GM18519 (cell line): ENCODE results near the gene SLC9A3.

Experiments used
- ATAC-seq: cut with Tn5 transposase; IDR thresholded peaks from one replicate; pipeline ENCODE4 v1.9.1; 2021; ENCODE audit warnings: mild to moderate bottlenecking, moderate library complexity; ENCODE audit not compliant: unreplicated experiment, low FRiP score

Gene SLC9A3

GRCh38 chr5:555058-555623, 30.9 kb upstream of the SLC9A3 start:
- no peak for ATAC-seq

- no peak for ATAC-seq
Measured at GRCh38 chr5:554284-554988, 30.2 kb upstream of the SLC9A3 start.

DNA sequence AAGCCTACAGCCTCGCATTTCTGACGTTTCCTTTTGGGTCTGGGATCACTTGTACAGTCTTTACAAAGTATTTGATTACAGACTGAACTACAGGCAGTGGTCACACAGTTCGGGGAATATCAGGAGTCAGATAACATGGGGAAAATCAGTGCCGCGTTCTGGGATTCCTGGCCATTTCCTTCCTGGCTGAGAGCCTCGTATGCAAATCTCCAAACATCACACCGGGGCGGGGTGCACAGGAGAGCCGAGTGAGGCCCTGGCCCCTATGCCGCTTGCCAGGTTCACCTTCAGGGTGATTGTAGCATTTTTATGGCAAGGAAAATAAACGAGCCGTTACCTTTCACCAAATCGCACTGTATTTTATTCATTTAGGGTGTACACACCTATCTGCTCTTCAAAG, 29.6 kb upstream of the SLC9A3 start:
- ATAC-seq, result no peak

DNA sequence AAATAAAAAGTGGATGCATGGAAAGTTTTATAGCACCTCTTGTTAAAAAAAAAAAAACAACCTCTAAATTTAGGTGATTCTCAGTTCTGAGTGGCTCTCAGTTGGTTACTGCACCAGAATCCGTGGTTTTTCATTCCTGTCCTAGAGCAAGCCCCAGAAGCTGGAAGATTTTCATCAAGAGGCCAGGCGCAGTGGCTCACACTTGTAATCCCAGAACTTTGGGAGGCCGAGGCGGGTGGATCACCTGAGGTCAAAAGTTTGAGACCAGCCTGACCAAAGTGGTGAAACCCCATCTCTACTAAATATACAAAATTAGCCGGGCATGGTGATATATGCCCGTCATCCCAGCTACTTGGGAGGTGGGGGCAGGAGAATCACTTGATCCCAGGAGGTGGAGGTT, 27.2 kb upstream of the SLC9A3 start:
- ATAC-seq, result no peak

GRCh38 chr5:549229-549628, 25.0 kb upstream of the SLC9A3 start:
- no peak for ATAC-seq

- ATAC-seq, result no peak
Measured at GRCh38 chr5:548256-548655, 24.0 kb upstream of the SLC9A3 start.

GRCh38 chr5:547086-547924, 23.1 kb upstream of the SLC9A3 start:
- no peak for ATAC-seq

GRCh38 chr5:546376-546908, 22.2 kb upstream of the SLC9A3 start:
- ATAC-seq, result no peak

GRCh38 chr5:545641-546375, 21.6 kb upstream of the SLC9A3 start:
- ATAC-seq, result no peak

GRCh38 chr5:544675-545355, 20.6 kb upstream of the SLC9A3 start:
- no peak for ATAC-seq

DNA sequence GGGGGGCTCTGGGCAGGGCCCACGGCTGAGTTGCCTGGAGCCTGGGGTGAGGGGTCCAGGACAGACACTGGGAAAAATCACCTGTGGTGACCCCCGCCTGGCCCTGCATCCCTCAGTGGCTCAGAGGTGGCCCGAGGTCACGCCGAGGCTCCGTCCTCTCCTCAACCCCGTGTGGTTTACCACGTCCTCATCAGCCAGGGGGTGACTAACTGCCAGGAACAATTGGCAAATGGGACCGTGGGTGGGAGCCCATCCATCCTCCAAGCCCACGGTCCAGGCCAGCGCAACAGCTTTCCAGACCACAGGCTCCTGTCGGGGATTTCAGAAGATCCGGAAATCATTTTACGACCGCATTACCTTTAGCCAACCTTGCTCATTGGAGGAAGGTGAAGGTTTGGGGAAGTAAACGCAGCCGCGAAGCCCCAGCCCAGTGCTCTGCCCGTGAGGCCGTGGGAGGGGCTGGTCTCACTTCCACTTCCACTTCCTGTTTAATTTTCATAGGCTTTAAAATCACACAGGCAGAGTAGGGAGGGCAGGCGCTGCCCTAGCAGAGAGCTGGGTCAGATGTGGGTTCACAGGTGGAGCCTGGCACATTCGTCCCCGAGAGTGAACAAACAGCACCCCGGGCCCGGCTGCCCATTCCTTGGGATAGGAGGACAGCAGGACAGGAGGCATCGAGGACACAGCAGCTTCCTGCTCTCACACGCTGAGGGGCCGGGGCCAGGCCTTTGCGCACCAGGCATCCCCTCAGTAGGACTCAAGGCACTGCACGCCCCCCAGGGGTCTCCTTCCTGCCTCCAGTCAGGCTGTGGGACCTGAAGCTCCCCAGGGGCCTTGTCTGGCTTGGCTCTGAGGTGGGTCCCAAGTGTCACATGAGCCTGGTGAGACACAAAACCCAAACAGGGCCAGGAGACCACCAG, 19.8 kb upstream of the SLC9A3 start:
- ATAC-seq, result peak; percentile 92

DNA sequence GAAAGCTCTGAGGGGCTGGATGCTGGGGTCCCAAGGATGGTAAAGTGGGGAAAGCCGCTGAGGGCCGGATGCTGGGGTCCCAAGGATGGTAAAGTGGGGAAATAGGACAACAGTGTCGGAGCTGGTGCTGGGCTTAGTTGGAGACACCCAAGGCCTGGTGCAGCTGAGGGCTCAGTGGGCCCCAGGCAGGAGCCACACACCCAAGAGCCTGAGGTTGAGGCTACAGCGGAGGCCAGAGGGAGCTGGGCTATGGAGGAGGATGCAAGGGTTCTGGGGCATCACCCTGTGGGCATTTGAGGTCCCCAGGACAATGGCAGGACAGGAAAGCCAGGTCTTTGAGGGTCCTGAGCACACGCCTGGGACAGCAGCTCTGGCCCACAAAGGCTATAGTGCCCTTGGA, 19.1 kb upstream of the SLC9A3 start:
- ATAC-seq, result no peak

DNA sequence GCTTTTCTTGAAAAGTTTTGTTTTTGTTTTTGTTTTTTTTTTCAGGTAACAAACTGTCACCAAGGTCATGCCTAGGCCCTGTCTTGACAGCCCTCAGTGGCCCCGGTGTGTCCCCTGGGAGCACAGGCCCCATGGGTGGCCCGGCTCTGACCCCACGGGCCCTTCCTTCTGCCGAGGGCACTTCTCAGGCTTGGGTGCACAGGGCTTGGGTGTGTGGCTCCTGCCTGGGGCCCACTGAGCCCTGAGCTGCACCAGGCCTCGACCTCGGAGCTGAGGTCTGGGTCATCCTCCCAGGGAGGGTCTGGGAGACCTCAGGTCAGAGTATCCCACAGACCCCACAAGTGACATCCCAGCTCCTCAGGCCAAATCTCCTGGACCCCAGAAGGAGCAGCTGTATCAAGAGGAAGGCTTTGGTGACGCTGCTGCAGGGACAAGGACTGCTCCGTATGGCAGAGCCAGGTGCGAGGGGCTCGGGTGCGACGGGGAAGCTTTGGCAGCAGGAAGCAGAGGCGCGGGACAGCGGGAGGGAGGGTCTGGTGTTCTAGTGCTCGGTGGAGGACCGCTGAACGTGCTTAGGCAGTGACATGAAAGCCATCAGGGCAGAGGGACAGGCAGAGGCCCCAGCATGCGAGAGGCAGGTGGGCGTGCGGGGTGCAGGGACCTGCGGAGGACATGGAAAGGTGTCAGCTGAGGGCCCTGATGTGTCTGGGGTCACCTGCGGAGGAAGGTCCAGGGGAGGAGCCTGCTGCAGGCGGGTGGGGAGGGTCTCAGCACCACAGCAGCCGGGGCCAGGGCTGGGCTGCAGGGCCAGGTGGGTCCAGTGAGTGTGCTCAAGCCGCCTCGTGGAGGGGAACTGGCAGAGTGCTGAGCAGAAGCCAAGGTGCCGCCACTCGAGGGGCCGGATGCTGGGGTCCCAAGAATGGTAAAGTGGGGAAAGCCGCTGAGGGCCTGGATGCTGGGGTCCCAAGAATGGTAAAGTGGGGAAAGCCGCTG, 18.4 kb upstream of the SLC9A3 start:
- ATAC-seq, result no peak

GRCh38 chr5:541539-542318, 17.5 kb upstream of the SLC9A3 start:
- no peak for ATAC-seq

GRCh38 chr5:540906-541538, 16.8 kb upstream of the SLC9A3 start:
- no peak for ATAC-seq

- no peak for ATAC-seq
Measured at GRCh38 chr5:540071-540905, 16.0 kb upstream of the SLC9A3 start.
